Measurements from ENCODE around the gene PPFIA3. TPM values are rescaled to one million over a fixed set of nuclear protein-coding genes. Genes with fewer than 3 reads are reported as not detected.

PPFIA3 gene
- total RNA-seq, 1 experiment from 2014 or later: 27.3 TPM

- TF ChIP-seq PRDM15 (CRISPR knock-in tag; IDR thresholded peaks at IDR 0.05): no peak
- no peak for TF ChIP-seq TP53 (CRISPR knock-in tag; IDR thresholded peaks at IDR 0.05)
- no peak for TF ChIP-seq ZNF423 (CRISPR knock-in tag; IDR thresholded peaks at IDR 0.05)
- no peak for TF ChIP-seq USF2 (CRISPR knock-in tag; IDR thresholded peaks at IDR 0.05)
- TF ChIP-seq GTF2I (CRISPR knock-in tag; conservative IDR thresholded peaks at IDR 0.05): no peak
- no peak for TF ChIP-seq MXD4 (CRISPR knock-in tag; IDR thresholded peaks at IDR 0.05; ENCODE audit: borderline replicate concordance)
- peak; percentile 89 for TF ChIP-seq SP1 (CRISPR knock-in tag; conservative IDR thresholded peaks at IDR 0.05)
- TF ChIP-seq E2F5 (CRISPR knock-in tag; IDR thresholded peaks at IDR 0.05): peak; percentile 44; the same call in 1 of the 2 replicates
- TF ChIP-seq ARID4B (CRISPR knock-in tag; IDR thresholded peaks at IDR 0.05; ENCODE audit: borderline replicate concordance): peak; percentile 77; the same call in 1 of the 2 replicates
- no peak for TF ChIP-seq FOXP4 (CRISPR knock-in tag; IDR thresholded peaks at IDR 0.05)
Measured at GRCh38 chr19:49118565-49119410, 556 bp upstream of the PPFIA3 start, which contains the start of gene C19orf73 (continued).

- Mint-ChIP-seq H3K36me3 (no peaks in the 10 kb centered on the region), H3K27ac (no peak overlapping the region), H3K4me1 (peaks cover 14% of the 10 kb centered on the region), H3K4me3 (peak overlapping the region; percentile 58), H3K27me3 (ENCODE audit: low read depth) (peaks cover 70% of the 10 kb centered on the region), H3K9me3 (no peaks in the 10 kb centered on the region)
- no peak for ATAC-seq
- CTCF ChIA-PET: interaction anchor here (0.5 to 2.7 kb wide), 17 partner anchors 14 to 1422 kb away, joined by 3 to 18 read pairs (median 4); partner anchors contain the start of gene RUVBL2
- no peak for DNase-seq (ENCODE audit: low spot score)
- TF ChIP-seq USF1 (CRISPR knock-in tag; IDR thresholded peaks at IDR 0.05) (peak; percentile 5; the same call in 1 of the 2 replicates), FOXJ3 (CRISPR knock-in tag; IDR thresholded peaks at IDR 0.05; ENCODE audit: borderline replicate concordance) (no peak), TCF7 (CRISPR knock-in tag; IDR thresholded peaks at IDR 0.05; ENCODE audit: low read depth) (peak; percentile 4; the same call in 1 of the 2 replicates), ERG (CRISPR knock-in tag; IDR thresholded peaks at IDR 0.05) (no peak), PRDM15 (CRISPR knock-in tag; IDR thresholded peaks at IDR 0.05) (peak; percentile 20; the same call in 1 of the 2 replicates), FOXP1 (CRISPR knock-in tag; IDR thresholded peaks at IDR 0.05; ENCODE audit: borderline replicate concordance) (0 out of 2 replicates have a peak, but pooled peaks have one; percentile 3)
- POLR2A ChIA-PET: interaction anchor here (1.0 to 1.2 kb wide), 3 partner anchors 14 to 29 kb away, joined by 3 to 4 read pairs (median 3); no protein-coding TSS in a partner anchor
Measured at GRCh38 chr19:49120325-49120683, 960 bp downstream of the PPFIA3 start.
